ENCODE measurements around the gene B4GAT1. TPM values are rescaled to one million over a fixed set of nuclear protein-coding genes. Genes with fewer than 3 reads are reported as not detected.

B4GAT1 gene
- total RNA-seq, 1 experiment from 2014 or later: 6.7 TPM

DNA sequence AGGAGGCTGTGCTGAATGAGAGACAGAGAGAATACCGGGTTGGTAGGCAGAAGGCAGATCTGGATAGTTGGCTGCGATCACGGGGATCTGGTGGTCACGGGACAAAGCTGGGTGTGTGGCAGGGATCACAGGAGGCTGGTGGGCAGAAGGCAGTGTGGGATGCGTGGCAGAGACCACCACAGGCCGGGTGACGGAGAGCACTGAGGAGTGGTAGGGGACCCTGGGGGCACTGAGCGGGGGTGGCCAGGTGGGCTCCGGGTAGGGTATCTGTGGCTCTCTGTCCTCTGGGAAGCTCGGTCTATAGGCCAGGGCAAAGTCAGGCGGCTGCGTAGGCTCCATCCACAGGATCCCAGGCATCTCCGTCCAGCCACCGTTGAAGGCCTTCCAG lies 31.9 kb downstream of the B4GAT1 start:
- no TSS peak for BruUV-seq (replicated peaks)
- Histone ChIP-seq H3K4me1 (ENCODE audit: control insufficient read depth in 1 of 2, insufficient read depth in 2 of 2, low read length in 2 of 2) (peaks cover 16 to 30% of the 10 kb centered on the region in 2 experiments), H3K9me2 (ENCODE audit: insufficient read depth) (no peaks in the 10 kb centered on the region), H2AFZ (ENCODE audit: low read depth, low read length, poor library complexity, severe bottlenecking) (no peak overlapping the region), H3K9ac (ENCODE audit: low read length) (no peak overlapping the region), H3K4me2 (ENCODE audit: low read length) (no peak overlapping the region), H4K20me1 (ENCODE audit: insufficient read depth) (no peaks in the 10 kb centered on the region), H3K9me3 (ENCODE audit: control insufficient read depth in 1 of 2, insufficient read depth in 1 of 2, low read depth in 1 of 2, low read length in 2 of 2) (no peaks in the 10 kb centered on the region), H3K27ac (ENCODE audit: low read depth, low read length) (no peak overlapping the region), H3K27me3 (ENCODE audit: insufficient read depth, low read length) (no peaks in the 10 kb centered on the region), H3K36me3 (ENCODE audit: control insufficient read depth in 1 of 2, insufficient read depth in 2 of 2, low read length in 2 of 2) (no peaks in the 10 kb centered on the region), H3K79me2 (ENCODE audit: insufficient read depth, low read length) (no peaks in the 10 kb centered on the region), H3K4me3 (replicated peaks in 1 of 2; ENCODE audit: low read depth in 1 of 2, low read length in 2 of 2) (no peak overlapping the region)
- ChIA-PET RAD21 (ENCODE audit: low non-redundant PET in 1 of 2, low total read pairs in 2 of 2, uncharacterized antibody in 2 of 2, unreplicated experiment in 2 of 2) (no interaction called here), POLR2A (no interaction called here), CTCF (interaction anchor here (1.3 kb wide), 1 partner anchor 70 kb away, joined by 3 read pairs; no protein-coding TSS in a partner anchor)
- intact Hi-C loops (cut with micrococcal nuclease): no loop called here
- DNase-seq (ENCODE audit: low read depth, low spot score) (no peak), ATAC-seq (no peak)
- TF ChIP-seq, protein P1, sequence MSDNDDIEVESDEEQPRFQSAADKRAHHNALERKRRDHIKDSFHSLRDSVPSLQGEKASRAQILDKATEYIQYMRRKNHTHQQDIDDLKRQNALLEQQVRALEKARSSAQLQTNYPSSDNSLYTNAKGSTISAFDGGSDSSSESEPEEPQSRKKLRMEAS (IDR thresholded peaks at IDR 0.05): no peak
- TF ChIP-seq ZBTB33 (IDR thresholded peaks at IDR 0.05; ENCODE audit: extremely low read depth, insufficient replicate concordance, low read length) (no peak), SP1 (IDR thresholded peaks at IDR 0.05; ENCODE audit: low read depth) (no peak), ELF1 (IDR thresholded peaks at IDR 0.05; ENCODE audit: borderline replicate concordance, low read depth) (no peak), ATF3 (IDR thresholded peaks at IDR 0.05) (no peak)
